Keratinocyte (primary cell): Measurements from ENCODE around the gene ZNF597. TPM values are rescaled to one million over a fixed set of nuclear protein-coding genes. Genes with fewer than 3 reads are reported as not detected.

ENCODE experiments used
- DNase-seq: peaks from one replicate; pipeline ENCODE4 v3.0.0-alpha.2; 2011; ENCODE audit warnings: low read depth, missing footprints, low spot score
- FAIRE-seq: peaks from 2 replicates; lab custom pipeline; 2011; peaks lifted over from hg19 to GRCh38; lab: Jason Lieb, UNC
- H2AFZ ChIP-seq: 2 replicates; pipeline ENCODE4 v1.6.0; 2012; ENCODE audit warnings: low read length, control low read depth, inconsistent platforms; ENCODE audit not compliant: control insufficient read depth
- H3K27ac ChIP-seq: 2 replicates; pipeline ENCODE4 v1.5.1; 2011; ENCODE audit warnings: low read length; ENCODE audit not compliant: control insufficient read depth, insufficient read depth
- H3K27me3 ChIP-seq: 3 replicates; pipeline ENCODE4 v1.6.0; 2011; ENCODE audit warnings: low read length; ENCODE audit not compliant: control insufficient read depth, insufficient read depth; ENCODE audit errors: extremely low read depth
- H3K36me3 ChIP-seq, 2 experiments: 2 replicates in 1 of 2; 3 replicates in 1 of 2; pipeline ENCODE4 v1.5.1; 2011; ENCODE audit warnings: low read length in 2 of 2, mild to moderate bottlenecking in 1 of 2; ENCODE audit not compliant: control insufficient read depth in 2 of 2, insufficient read depth in 2 of 2; ENCODE audit errors: extremely low read depth in 1 of 2
- H3K4me1 ChIP-seq: 3 replicates; pipeline ENCODE4 v1.5.1; 2011; ENCODE audit warnings: low read length; ENCODE audit not compliant: control insufficient read depth, insufficient read depth; ENCODE audit errors: extremely low read depth
- H3K4me2 ChIP-seq: 3 replicates; pipeline ENCODE4 v1.6.0; 2011; ENCODE audit warnings: low read depth, low read length; ENCODE audit not compliant: control insufficient read depth, insufficient read depth; ENCODE audit errors: extremely low read depth
- H3K4me3 ChIP-seq, 3 experiments: fragments of 200-600 bp in 1 of 3; sonication (generic) in 1 of 3; 2 replicates in 2 of 3; 3 replicates in 1 of 3; pipeline ENCODE4 v1.5.1; 2011 to 2016; ENCODE audit warnings: low read length in 3 of 3, mild to moderate bottlenecking in 3 of 3, control low read depth in 2 of 3, inconsistent platforms in 1 of 3, low read depth in 1 of 3, mixed read lengths in 1 of 3, mixed run types in 1 of 3, moderate library complexity in 1 of 3; ENCODE audit not compliant: control insufficient read depth in 2 of 3, insufficient read depth in 2 of 3; ENCODE audit errors: extremely low read depth in 1 of 3
- H3K79me2 ChIP-seq: 2 replicates; pipeline ENCODE4 v1.6.0; 2012; ENCODE audit warnings: low read length; ENCODE audit not compliant: control insufficient read depth, insufficient read depth
- H3K9ac ChIP-seq: 3 replicates; pipeline ENCODE4 v1.6.0; 2011; ENCODE audit warnings: low read length; ENCODE audit not compliant: control insufficient read depth, insufficient read depth; ENCODE audit errors: extremely low read depth
- H3K9me1 ChIP-seq: 3 replicates; pipeline ENCODE4 v1.6.0; 2011; ENCODE audit warnings: low read length; ENCODE audit not compliant: control insufficient read depth, insufficient read depth; ENCODE audit errors: extremely low read depth
- H3K9me3 ChIP-seq: 2 replicates; pipeline ENCODE4 v1.5.1; 2012; ENCODE audit warnings: low read depth, low read length; ENCODE audit not compliant: control insufficient read depth
- H4K20me1 ChIP-seq: 3 replicates; pipeline ENCODE4 v1.6.0; 2011; ENCODE audit warnings: low read length; ENCODE audit not compliant: control insufficient read depth, insufficient read depth; ENCODE audit errors: extremely low read depth
- EZH2 ChIP-seq: IDR thresholded peaks from one replicate; pipeline ENCODE4 v1.6.1; 2012; ENCODE audit warnings: inconsistent platforms, mild to moderate bottlenecking, low read length, moderate library complexity
- dilution Hi-C: fragments of 300-500 bp; cut with MboI; formaldehyde crosslinking; loops from one replicate; pipeline ENCODE4 v1.7.0; 2020; ENCODE audit warnings: low sequenced_read_pairs; ENCODE audit not compliant: extremely low pct_ligation_motif_present
- polyA plus RNA-seq, 5 experiments: library from polyadenylated mRNA; depleted of rRNA in 3 of 5; stranded (reverse) in 3 of 5; stranded (forward) in 1 of 5; unstranded in 1 of 5; fragments of >200 nt; gene quantifications; 1 replicate in 1 of 5; 2 replicates in 3 of 5; 3 replicates in 1 of 5; pipeline versions ENCODE4 v1.2.1 to v1.2.3, GENCODE V29; 2011 to 2012; ENCODE audit warnings: missing spikeins in 2 of 5, low read depth in 1 of 5, low replicate concordance in 1 of 5
- TF ChIP-seq, protein P1 (sequence below), 3 experiments: IDR thresholded peaks in 1 of 3; conservative IDR thresholded peaks in 1 of 3; optimal IDR thresholded peaks in 1 of 3; 2 replicates in 2 of 3; 3 replicates in 1 of 3; pipeline versions ENCODE3 to v1.5.1; 2011; ENCODE audit warnings: low read length in 3 of 3, mild to moderate bottlenecking in 3 of 3, moderate library complexity in 2 of 3, control low read depth in 1 of 3, inconsistent platforms in 1 of 3; ENCODE audit not compliant: insufficient read depth in 2 of 3; ENCODE audit errors: extremely low read depth in 1 of 3

The ZNF597 gene
- polyA plus RNA-seq, 1 donor (not counting 4 experiments of a cell fraction or from before 2014, with no cell fraction given): 1.7 TPM

DNA sequence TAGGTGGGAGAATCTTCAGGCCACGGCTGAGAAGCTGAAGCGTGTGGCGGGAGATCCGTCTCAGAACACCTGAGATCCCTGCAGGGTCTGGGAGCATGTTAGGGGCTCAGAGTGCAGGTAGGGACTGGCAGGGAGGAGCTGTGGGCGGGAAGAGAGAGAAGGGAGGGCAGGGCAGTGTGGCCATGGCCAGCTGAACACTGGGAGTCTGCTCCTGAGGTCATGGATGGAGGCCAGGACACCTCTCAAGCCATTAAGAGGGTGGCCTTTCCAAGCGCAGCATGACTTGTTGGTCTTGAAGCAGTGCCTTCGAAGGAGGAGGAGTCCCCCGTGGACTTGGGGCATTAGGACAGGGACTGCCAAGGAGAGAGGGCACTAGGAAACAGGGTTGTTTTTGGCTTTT, 23.9 kb upstream of the ZNF597 start:
- Histone ChIP-seq H3K9me3 (no peaks in the 10 kb centered on the region), H3K27ac (no peak overlapping the region), H2AFZ (no peak overlapping the region), H3K9ac (no peak overlapping the region), H3K36me3 (peaks cover 4 to 8% of the 10 kb centered on the region in 2 experiments), H3K4me3 (no peak overlapping the region), H3K27me3 (no peaks in the 10 kb centered on the region), H4K20me1 (peaks cover 20% of the 10 kb centered on the region), H3K79me2 (peaks cover 98% of the 10 kb centered on the region), H3K9me1 (peaks cover 2% of the 10 kb centered on the region), H3K4me1 (no peaks in the 10 kb centered on the region), H3K4me2 (no peak overlapping the region)
- dilution Hi-C loops: no loop called here
- DNase-seq (no peak), FAIRE-seq (no peak)
- TF ChIP-seq, protein P1, sequence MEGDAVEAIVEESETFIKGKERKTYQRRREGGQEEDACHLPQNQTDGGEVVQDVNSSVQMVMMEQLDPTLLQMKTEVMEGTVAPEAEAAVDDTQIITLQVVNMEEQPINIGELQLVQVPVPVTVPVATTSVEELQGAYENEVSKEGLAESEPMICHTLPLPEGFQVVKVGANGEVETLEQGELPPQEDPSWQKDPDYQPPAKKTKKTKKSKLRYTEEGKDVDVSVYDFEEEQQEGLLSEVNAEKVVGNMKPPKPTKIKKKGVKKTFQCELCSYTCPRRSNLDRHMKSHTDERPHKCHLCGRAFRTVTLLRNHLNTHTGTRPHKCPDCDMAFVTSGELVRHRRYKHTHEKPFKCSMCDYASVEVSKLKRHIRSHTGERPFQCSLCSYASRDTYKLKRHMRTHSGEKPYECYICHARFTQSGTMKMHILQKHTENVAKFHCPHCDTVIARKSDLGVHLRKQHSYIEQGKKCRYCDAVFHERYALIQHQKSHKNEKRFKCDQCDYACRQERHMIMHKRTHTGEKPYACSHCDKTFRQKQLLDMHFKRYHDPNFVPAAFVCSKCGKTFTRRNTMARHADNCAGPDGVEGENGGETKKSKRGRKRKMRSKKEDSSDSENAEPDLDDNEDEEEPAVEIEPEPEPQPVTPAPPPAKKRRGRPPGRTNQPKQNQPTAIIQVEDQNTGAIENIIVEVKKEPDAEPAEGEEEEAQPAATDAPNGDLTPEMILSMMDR (optimal IDR thresholded peaks at IDR 0.05 in 1 of 3, IDR thresholded peaks at IDR 0.05 in 1 of 3, conservative IDR thresholded peaks at IDR 0.05 in 1 of 3; ENCODE audit: extremely low read depth in 1 of 3, insufficient read depth in 2 of 3, low read length in 3 of 3): no peak
- TF ChIP-seq EZH2: no peak

DNA sequence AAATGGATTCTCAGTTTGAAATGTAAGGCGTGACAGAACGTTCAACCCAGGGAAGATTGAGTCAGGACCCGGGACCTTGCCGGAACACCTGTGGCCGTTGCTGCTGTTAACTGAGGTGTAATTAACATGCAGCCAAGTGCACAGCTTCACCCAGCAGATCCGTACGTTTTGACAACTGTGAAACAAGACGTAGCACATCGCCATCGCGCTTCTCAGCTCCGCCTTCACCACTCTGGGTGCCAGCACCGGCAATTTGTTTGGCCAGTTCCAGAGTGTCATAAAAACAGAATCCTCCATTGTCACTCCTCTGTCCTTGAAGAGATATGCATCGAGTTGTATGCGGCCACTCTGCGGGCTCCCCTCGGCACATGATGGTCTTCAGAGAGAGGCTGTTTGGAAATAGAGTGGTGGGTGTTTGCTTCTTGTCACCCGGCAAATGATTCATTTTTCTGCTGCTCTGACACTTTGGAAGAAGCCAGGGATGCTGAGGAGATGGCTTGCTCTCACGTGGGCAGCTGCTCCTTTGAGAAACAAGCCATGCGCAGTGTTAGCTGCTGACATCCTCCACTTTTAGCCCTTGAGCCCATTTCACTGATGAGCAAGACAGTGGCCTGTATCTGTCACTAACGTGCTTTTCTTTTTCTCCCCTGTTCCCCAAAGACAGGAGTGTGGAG, 22.7 kb upstream of the ZNF597 start:
- Histone ChIP-seq H2AFZ (no peak overlapping the region), H4K20me1 (peaks cover 24% of the 10 kb centered on the region), H3K9me1 (peaks cover 2% of the 10 kb centered on the region), H3K27me3 (no peaks in the 10 kb centered on the region), H3K27ac (no peak overlapping the region), H3K9ac (no peak overlapping the region), H3K4me1 (no peaks in the 10 kb centered on the region), H3K4me3 (no peak overlapping the region), H3K79me2 (peaks cover 97% of the 10 kb centered on the region), H3K36me3 (peaks cover 4 to 6% of the 10 kb centered on the region in 2 experiments), H3K4me2 (no peak overlapping the region), H3K9me3 (no peaks in the 10 kb centered on the region)
- DNase-seq (no peak), FAIRE-seq (no peak)
- dilution Hi-C loops: no loop called here
- TF ChIP-seq EZH2: no peak
- TF ChIP-seq, protein P1 (optimal IDR thresholded peaks at IDR 0.05 in 1 of 3, IDR thresholded peaks at IDR 0.05 in 1 of 3, conservative IDR thresholded peaks at IDR 0.05 in 1 of 3; ENCODE audit: extremely low read depth in 1 of 3, insufficient read depth in 2 of 3, low read length in 3 of 3): no peak
